Brain microvascular endothelial cell (primary cell): ENCODE results near the gene LFNG.
A peak's percentile ranks its signal among the peaks of the same experiment; 100 is the strongest.

Experiments
- DNase-seq: peaks from one replicate; pipeline ENCODE4 v3.0.0-alpha.2; 2020
- H3K27ac ChIP-seq: fragments of 250-450 bp; sonication (Bioruptor Pico); 2 replicates; pipeline ENCODE4 v1.5.1; 2020; ENCODE audit warnings: mild to moderate bottlenecking, moderate library complexity
- H3K27me3 ChIP-seq: fragments of 250-450 bp; sonication (Bioruptor Pico); replicated peaks from 2 replicates; pipeline ENCODE4 v1.5.1; 2020; ENCODE audit warnings: mild to moderate bottlenecking
- H3K36me3 ChIP-seq: fragments of 250-450 bp; sonication (Bioruptor Pico); replicated peaks from 2 replicates; pipeline ENCODE4 v1.5.1; 2020; ENCODE audit warnings: mild to moderate bottlenecking
- H3K4me3 ChIP-seq: 2 replicates; pipeline ENCODE4 v1.5.1; 2011; ENCODE audit warnings: low read depth, mild to moderate bottlenecking, control low read depth, low read length, moderate library complexity
- CTCF ChIP-seq: IDR thresholded peaks from 2 replicates; pipeline ENCODE4 v1.5.1; 2011; ENCODE audit warnings: low read depth, mild to moderate bottlenecking, moderate library complexity, low read length, control low read depth, inconsistent platforms; ENCODE audit errors: missing control alignments
- in situ Hi-C: cut with HindIII; loops from 2 replicates; pipeline ENCODE4 v1.10.0; 2017; ENCODE audit warnings: low sequenced_read_pairs, low pct_ligation_motif_present

Gene LFNG

DNA sequence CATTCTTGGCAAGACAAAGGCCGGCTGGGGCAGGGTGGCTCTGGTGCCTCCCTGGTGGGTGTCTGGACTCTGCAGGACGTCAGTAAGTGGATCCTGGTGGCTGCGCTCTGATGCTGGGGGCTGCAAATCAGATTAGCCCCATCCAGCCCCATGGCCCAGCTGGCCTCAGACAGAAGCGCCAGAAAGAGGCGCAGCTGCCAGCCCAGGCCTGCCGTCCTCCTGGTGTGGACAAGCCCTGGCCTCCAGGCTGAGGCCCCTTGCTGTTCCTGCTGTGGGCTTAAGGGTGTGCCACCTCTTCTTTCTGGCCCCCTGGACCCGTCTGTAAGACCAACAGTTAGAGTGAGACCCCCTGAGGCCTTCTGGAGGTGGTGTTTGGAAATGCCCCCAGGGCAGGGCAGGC is 5.9 kb upstream of the LFNG start:
- H3K27ac ChIP-seq: no peak overlapping the region
- in situ Hi-C loops: no loop called here
- no peak overlapping the region for H3K4me3 ChIP-seq
- no peaks in the 10 kb centered on the region for H3K27me3 ChIP-seq
- no peaks in the 10 kb centered on the region for H3K36me3 ChIP-seq
- no peak for DNase-seq
- no peak for TF ChIP-seq CTCF

DNA sequence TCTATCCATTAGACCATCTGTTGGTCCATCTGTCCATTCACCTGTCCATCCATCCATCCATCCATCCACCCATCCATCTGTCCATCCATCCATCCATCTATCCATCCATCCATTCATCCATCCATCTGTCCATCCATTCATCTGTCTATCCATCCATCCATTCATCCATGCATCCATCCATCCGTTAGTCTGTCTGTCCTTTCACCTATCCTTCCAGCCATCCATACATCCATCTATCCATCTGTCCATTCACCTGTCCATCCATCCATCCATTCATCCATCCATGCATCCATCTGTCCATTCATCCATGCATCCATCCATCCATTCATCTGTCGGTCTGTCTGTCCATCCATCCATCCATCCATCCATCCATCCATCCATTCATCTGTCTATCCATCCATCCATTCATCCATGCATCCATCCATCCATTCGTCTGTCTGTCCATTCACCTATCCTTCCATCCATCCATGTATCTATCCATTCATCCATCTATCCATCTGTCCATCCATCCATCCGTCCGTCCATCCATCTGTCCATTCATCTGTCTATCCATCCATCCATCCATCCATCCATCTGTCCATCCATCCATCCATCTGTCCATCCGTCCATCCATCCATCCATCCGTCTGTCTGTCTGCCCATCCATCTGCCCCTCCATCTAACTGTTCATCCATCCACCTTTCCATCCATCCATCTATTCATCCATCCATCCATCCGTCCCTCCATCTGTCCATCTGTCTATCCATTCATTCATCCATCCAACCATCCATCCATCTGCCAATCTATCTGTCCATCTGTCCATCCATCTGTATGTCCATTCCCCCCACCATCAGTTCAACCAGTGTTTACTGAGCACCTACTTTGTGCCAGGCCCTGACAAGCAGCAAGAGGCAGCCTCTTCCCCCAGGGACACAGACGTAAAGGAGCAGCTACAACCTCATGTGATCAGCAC is 4.8 kb upstream of the LFNG start:
- Histone ChIP-seq H3K27me3 (no peaks in the 10 kb centered on the region), H3K27ac (no peak overlapping the region), H3K36me3 (no peaks in the 10 kb centered on the region), H3K4me3 (no peak overlapping the region)
- no peak for DNase-seq
- in situ Hi-C loops: no loop called here
- TF ChIP-seq CTCF: no peak

GRCh38 chr7:2515424-2516193 is 4.0 kb upstream of the LFNG start:
- Histone ChIP-seq H3K36me3 (no peaks in the 10 kb centered on the region), H3K27ac (no peak overlapping the region), H3K27me3 (no peaks in the 10 kb centered on the region), H3K4me3 (no peak overlapping the region)
- DNase-seq: no peak
- in situ Hi-C loops: no loop called here
- no peak for TF ChIP-seq CTCF

GRCh38 chr7:2516194-2516555 is 3.4 kb upstream of the LFNG start:
- no peak for TF ChIP-seq CTCF
- no peak for DNase-seq
- Histone ChIP-seq H3K4me3 (no peak overlapping the region), H3K27me3 (no peaks in the 10 kb centered on the region), H3K36me3 (no peaks in the 10 kb centered on the region), H3K27ac (no peak overlapping the region)
- in situ Hi-C loops: no loop called here

DNA sequence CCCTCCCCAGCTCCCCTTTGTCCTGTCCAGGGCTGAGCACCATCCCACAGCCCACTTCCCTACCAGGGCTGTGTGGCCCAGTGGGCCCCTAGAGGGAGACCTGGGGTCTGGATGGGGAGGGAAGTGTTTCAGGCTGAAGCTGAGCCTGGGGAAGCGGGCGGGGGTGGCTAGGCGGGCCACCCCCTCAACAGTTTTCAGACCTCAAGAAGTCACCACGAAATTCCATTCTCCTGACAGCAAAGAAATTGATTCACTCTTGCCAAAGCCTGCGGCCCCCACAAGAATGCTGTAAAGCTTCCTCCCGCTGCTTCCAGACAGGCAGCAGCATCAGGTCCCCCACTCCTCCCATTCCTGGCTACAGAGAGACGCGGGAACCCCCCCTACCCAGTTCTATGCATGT is 2.5 kb upstream of the LFNG start:
- H3K27ac ChIP-seq: peak overlapping the region; percentile 51
- no peak overlapping the region for H3K4me3 ChIP-seq
- peak; percentile 88 for DNase-seq
- no peaks in the 10 kb centered on the region for H3K27me3 ChIP-seq
- peak; percentile 53 for TF ChIP-seq CTCF
- H3K36me3 ChIP-seq: no peaks in the 10 kb centered on the region
- in situ Hi-C loops: no loop called here
